H1 (cell line): ENCODE data around the gene EXTL1. TPM values are rescaled to one million over a fixed set of nuclear protein-coding genes. Genes with fewer than 3 reads are reported as not detected.

Source experiments
- CTCF ChIA-PET: fragments of 300-600 bp; sonication (Branson Sonifier 250); formaldehyde crosslinking; loops from one replicate; lab custom pipeline; 2021; ENCODE audit not compliant: partially characterized antibody; lab: Charles Lee
- POLR2A ChIA-PET: fragments of 300-600 bp; sonication (Branson Sonifier 250); formaldehyde crosslinking; loops from one replicate; lab custom pipeline; 2021; ENCODE audit warnings: inconsistent platforms; ENCODE audit not compliant: partially characterized antibody; lab: Charles Lee
- DNase-seq, 2 experiments: peaks; one replicate each; pipeline versions ENCODE4 v3.0.0 to v3.0.0-alpha.2; 2010 to 2022; ENCODE audit warnings: low spot score in 2 of 2, low read depth in 1 of 2, mixed read lengths in 1 of 2
- FAIRE-seq: peaks from 2 replicates; lab custom pipeline; 2011; peaks lifted over from hg19 to GRCh38; lab: Jason Lieb, UNC
- H2AFZ ChIP-seq: 2 replicates; pipeline ENCODE4 v1.8.1; 2012; ENCODE audit warnings: low read length, inconsistent platforms
- H2AK5ac ChIP-seq: 2 replicates; pipeline ENCODE4 v1.6.1; 2013; ENCODE audit warnings: low read depth, low read length
- H2BK120ac ChIP-seq: replicated peaks from 2 replicates; pipeline ENCODE3; 2013; ENCODE audit warnings: low read depth, low read length, inconsistent platforms
- H2BK12ac ChIP-seq: 2 replicates; pipeline ENCODE4 v1.6.1; 2013; ENCODE audit warnings: low read depth, low read length
- H2BK15ac ChIP-seq: 2 replicates; pipeline ENCODE4 v1.6.1; 2013; ENCODE audit warnings: low read length
- H2BK20ac ChIP-seq: 2 replicates; pipeline ENCODE4 v1.6.1; 2013; ENCODE audit warnings: low read length
- H2BK5ac ChIP-seq: 2 replicates; pipeline ENCODE4 v1.6.1; 2013; ENCODE audit warnings: low read depth, low read length
- H3K14ac ChIP-seq: 2 replicates; pipeline ENCODE4 v1.6.1; 2013; ENCODE audit warnings: inconsistent platforms; ENCODE audit not compliant: insufficient read length
- H3K18ac ChIP-seq: 2 replicates; pipeline ENCODE4 v1.6.1; 2013; ENCODE audit warnings: low read length; ENCODE audit errors: extremely low read depth
- H3K23ac ChIP-seq: 2 replicates; pipeline ENCODE4 v1.6.1; 2013; ENCODE audit warnings: inconsistent platforms; ENCODE audit not compliant: insufficient read length
- H3K23me2 ChIP-seq: 2 replicates; pipeline ENCODE4 v1.6.1; 2013; ENCODE audit warnings: low read depth, low read length
- H3K27ac ChIP-seq: 2 replicates; pipeline ENCODE4 v1.6.1; 2011; ENCODE audit warnings: low read depth, low read length, inconsistent platforms
- H3K27me3 ChIP-seq, 4 experiments: replicated peaks in 1 of 4; 1 replicate in 1 of 4; 2 replicates in 3 of 4; pipeline versions ENCODE4 v1.6.1 to v1.8.1; 2011 to 2013; ENCODE audit warnings: low read length in 3 of 4, mild to moderate bottlenecking in 3 of 4, inconsistent platforms in 2 of 4, mixed read lengths in 2 of 4, moderate library complexity in 1 of 4; ENCODE audit not compliant: control insufficient read depth in 3 of 4, insufficient read depth in 3 of 4; ENCODE audit errors: extremely low read depth in 1 of 4
- H3K36me3 ChIP-seq, 4 experiments: 2 replicates each; pipeline versions ENCODE4 v1.6.1 to v1.8.1; 2011 to 2013; ENCODE audit warnings: mild to moderate bottlenecking in 4 of 4, low read length in 3 of 4, moderate library complexity in 2 of 4, control low read depth in 1 of 4, inconsistent platforms in 1 of 4; ENCODE audit not compliant: insufficient read depth in 4 of 4, control insufficient read depth in 2 of 4
- H3K4ac ChIP-seq: replicated peaks from 2 replicates; pipeline ENCODE3; 2013; ENCODE audit warnings: low read length, low read depth, mixed read lengths, inconsistent platforms; ENCODE audit not compliant: insufficient read length
- H3K4me1 ChIP-seq, 4 experiments: replicated peaks in 1 of 4; 1 replicate in 1 of 4; 2 replicates in 3 of 4; pipeline versions ENCODE4 v1.6.1 to v1.8.1; 2011 to 2013; ENCODE audit warnings: low read length in 3 of 4, inconsistent platforms in 2 of 4, mixed read lengths in 1 of 4; ENCODE audit not compliant: insufficient read depth in 4 of 4, control insufficient read depth in 3 of 4
- H3K4me2 ChIP-seq, 2 experiments: 2 replicates each; pipeline versions ENCODE4 v1.6.1 to v1.8.1; 2011 to 2013; ENCODE audit warnings: low read depth in 2 of 2, low read length in 2 of 2, control low read depth in 1 of 2, inconsistent platforms in 1 of 2, mild to moderate bottlenecking in 1 of 2; ENCODE audit not compliant: insufficient read depth in 1 of 2
- H3K4me3 ChIP-seq, 4 experiments: fragments of 200-600, 300-600 bp in 1 of 4; sonication (generic), shearing (Covaris generic), sonication (Bioruptor Twin) in 1 of 4; 2 replicates each; pipeline versions ENCODE4 v1.5.1 to v1.8.1; 2011 to 2016; ENCODE audit warnings: low read length in 4 of 4, low read depth in 3 of 4, control low read depth in 2 of 4, inconsistent platforms in 2 of 4, mild to moderate bottlenecking in 2 of 4, mixed read lengths in 1 of 4, moderate library complexity in 1 of 4; ENCODE audit not compliant: insufficient read depth in 2 of 4; ENCODE audit errors: extremely low read depth in 1 of 4
- H3K56ac ChIP-seq: replicated peaks from 2 replicates; pipeline ENCODE3; 2013; ENCODE audit warnings: low read depth, mild to moderate bottlenecking, mixed read lengths, low read length, inconsistent platforms; ENCODE audit not compliant: insufficient read length
- H3K79me1 ChIP-seq: 2 replicates; pipeline ENCODE4 v1.6.1; 2013; ENCODE audit warnings: low read depth, low read length, control low read depth
- H3K79me2 ChIP-seq, 2 experiments: 2 replicates each; pipeline versions ENCODE4 v1.6.1 to v1.8.1; 2012 to 2013; ENCODE audit warnings: low read length in 2 of 2, mild to moderate bottlenecking in 2 of 2, inconsistent platforms in 1 of 2; ENCODE audit not compliant: insufficient read depth in 2 of 2, control insufficient read depth in 1 of 2
- H3K9ac ChIP-seq, 4 experiments: replicated peaks in 1 of 4; 1 replicate in 1 of 4; 2 replicates in 3 of 4; pipeline versions ENCODE4 v1.6.1 to v1.8.1; 2011 to 2013; ENCODE audit warnings: low read depth in 3 of 4, low read length in 3 of 4, control low read depth in 2 of 4, mild to moderate bottlenecking in 2 of 4, moderate library complexity in 2 of 4, inconsistent platforms in 1 of 4; ENCODE audit errors: extremely low read depth in 1 of 4
- H3K9me3 ChIP-seq, 2 experiments: 2 replicates each; pipeline versions ENCODE4 v1.6.1 to v1.8.1; 2012 to 2013; ENCODE audit warnings: mild to moderate bottlenecking in 2 of 2, moderate library complexity in 2 of 2, control low read depth in 1 of 2, inconsistent platforms in 1 of 2, low read depth in 1 of 2, low read length in 1 of 2, mixed read lengths in 1 of 2; ENCODE audit not compliant: insufficient read depth in 2 of 2
- H4K20me1 ChIP-seq, 2 experiments: replicated peaks in 1 of 2; 2 replicates each; pipeline versions ENCODE3 to v1.8.1; 2011 to 2013; ENCODE audit warnings: inconsistent platforms in 2 of 2, low read length in 2 of 2, mild to moderate bottlenecking in 1 of 2; ENCODE audit not compliant: insufficient read depth in 2 of 2, control insufficient read depth in 1 of 2
- H4K5ac ChIP-seq: 2 replicates; pipeline ENCODE4 v1.6.1; 2013; ENCODE audit warnings: low read length, low read depth, mixed read lengths, inconsistent platforms; ENCODE audit not compliant: insufficient read length
- H4K8ac ChIP-seq: 2 replicates; pipeline ENCODE4 v1.8.0; 2013; ENCODE audit warnings: mild to moderate bottlenecking, moderate library complexity, low read length, inconsistent platforms; ENCODE audit not compliant: insufficient read depth; ENCODE audit errors: extremely low read depth
- H4K91ac ChIP-seq: replicated peaks from 2 replicates; pipeline ENCODE3; 2013; ENCODE audit warnings: low read length, mixed read lengths, inconsistent platforms; ENCODE audit not compliant: insufficient read length
- ASH2L ChIP-seq: fragments of 200-600, 300-600 bp; sonication (generic); IDR thresholded peaks from one replicate; pipeline ENCODE4 v1.7.1; 2017; ENCODE audit warnings: low read length
- BRCA1 ChIP-seq: IDR thresholded peaks from 2 replicates; pipeline ENCODE4 v1.6.1; 2012; ENCODE audit warnings: low read depth, low read length, improper control_type of control experiment
- CREB1 ChIP-seq: IDR thresholded peaks from 2 replicates; pipeline ENCODE4 v1.6.1; 2012; ENCODE audit warnings: inconsistent platforms
- GABPA ChIP-seq: IDR thresholded peaks from 2 replicates; pipeline ENCODE4 v1.6.1; 2011; ENCODE audit warnings: mild to moderate bottlenecking, low read length, moderate library complexity, borderline replicate concordance; ENCODE audit not compliant: insufficient read depth
- HDAC6 ChIP-seq: IDR thresholded peaks from one replicate; pipeline ENCODE4 v1.7.1; 2012; ENCODE audit warnings: low read depth, mild to moderate bottlenecking, inconsistent platforms, low read length, moderate library complexity
- JUN ChIP-seq: IDR thresholded peaks from 2 replicates; pipeline ENCODE4 v1.6.1; 2011; ENCODE audit warnings: low read depth, mild to moderate bottlenecking, improper control_type of control experiment, low read length
- SIX5 ChIP-seq: IDR thresholded peaks from 2 replicates; pipeline ENCODE4 v1.6.1; 2011; ENCODE audit warnings: mild to moderate bottlenecking, low read depth, low read length
- SP1 ChIP-seq: IDR thresholded peaks from 2 replicates; pipeline ENCODE4 v1.6.1; 2011; ENCODE audit warnings: low read depth, low read length
- SRF ChIP-seq: IDR thresholded peaks from 2 replicates; pipeline ENCODE4 v1.6.1; 2011; ENCODE audit warnings: mild to moderate bottlenecking, low read depth, low read length, moderate library complexity
- WGBS, 2 experiments: shearing (Covaris generic) in 1 of 2; methylation state at CpG; one replicate each; pipeline versions ENCODE4 v1.1.6 to v1.1.7; 2013 to 2015; ENCODE audit warnings: low lambda C conversion rate in 2 of 2, mixed read lengths in 2 of 2, inconsistent platforms in 1 of 2, low coverage in 1 of 2, missing lambda C conversion rate in 1 of 2; ENCODE audit not compliant: insufficient replicate concordance in 2 of 2, insufficient coverage in 1 of 2, insufficient read length in 1 of 2; ENCODE audit errors: extremely low coverage in 1 of 2, missing lambda C conversion rate in 1 of 2; 5-methylcytosine and 5-hydroxymethylcytosine counted together
- polyA plus RNA-seq, 7 experiments: library from polyadenylated mRNA; depleted of rRNA in 3 of 7; stranded (reverse) in 5 of 7; unstranded in 2 of 7; fragments of >200 nt in 5 of 7; fragments of 200-250 nt in 2 of 7; gene quantifications; 1 replicate in 5 of 7; 2 replicates in 1 of 7; 4 replicates in 1 of 7; pipeline versions ENCODE4 v1.2.1 to v1.2.3, GENCODE V29; 2011 to 2013; ENCODE audit warnings: missing spikeins in 2 of 7, mixed read lengths in 2 of 7
- total RNA-seq: library from RNA; stranded (reverse); fragmentation: NEBNext Ultra II Directional; extraction: Animal tissue kit (Norgen Biotek cat#: 25700); gene quantifications from 2 replicates; pipeline ENCODE4 v1.2.1, GENCODE V29; 2021
- TF ChIP-seq, protein P1 (sequence below), 3 experiments: IDR thresholded peaks; 1 replicate in 2 of 3; 2 replicates in 1 of 3; pipeline versions ENCODE4 v1.5.1 to v1.6.1; 2011; ENCODE audit warnings: low read length in 3 of 3, mild to moderate bottlenecking in 3 of 3, inconsistent platforms in 2 of 3, low read depth in 1 of 3, moderate library complexity in 1 of 3; ENCODE audit not compliant: insufficient read depth in 1 of 3; ENCODE audit errors: control extremely low read depth in 1 of 3

The EXTL1 gene
- total and polyA plus RNA-seq, 2 of the 8 experiments (the other 6 are each of a cell fraction or from before 2014, with no cell fraction given): 0.89 to 1.2 TPM

DNA sequence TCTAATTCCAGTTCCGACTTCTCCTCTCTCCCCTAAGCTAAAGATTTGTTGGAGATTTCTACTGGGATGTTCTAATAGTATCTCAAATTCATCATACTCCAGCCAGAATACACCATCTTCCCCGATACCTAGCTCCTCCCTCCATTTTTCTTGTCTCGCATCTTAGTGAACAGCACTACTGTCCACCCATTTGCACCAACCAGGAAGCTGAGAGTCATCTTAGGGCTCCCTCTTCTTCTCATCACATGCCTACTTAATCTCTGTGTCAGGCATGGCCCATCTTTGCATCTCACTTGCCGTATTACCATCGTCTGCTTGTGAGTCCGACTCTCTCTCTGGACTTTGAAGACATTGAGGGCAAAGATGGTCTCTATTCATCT, 49.4 kb downstream of the EXTL1 start:
- H3K23me2 ChIP-seq: no peaks in the 10 kb centered on the region
- no peak overlapping the region for H2BK15ac ChIP-seq
- H4K91ac ChIP-seq: no peak overlapping the region
- no peak overlapping the region for H3K56ac ChIP-seq
- H3K4ac ChIP-seq: no peak overlapping the region
- no peak overlapping the region for H2AK5ac ChIP-seq
- no peak overlapping the region for H3K27ac ChIP-seq
- H2AFZ ChIP-seq: no peak overlapping the region
- H3K27me3 ChIP-seq: no peaks in the 10 kb centered on the region
- FAIRE-seq (no peak), DNase-seq (no peak)
- H3K9ac ChIP-seq: no peak overlapping the region
- peaks cover 0 to 2% (median 0%) of the 10 kb centered on the region in 4 experiments; a peak in 1 of 7 replicates for H3K4me1 ChIP-seq
- ChIA-PET CTCF (interaction anchor here (0.7 to 4.9 kb wide), 4 partner anchors 9 to 1044 kb away, joined by 3 to 23 read pairs (median 6); no protein-coding TSS in a partner anchor), POLR2A (interaction anchor here (0.6 to 1.7 kb wide), 5 partner anchors 9 to 261 kb away, joined by 3 to 4 read pairs (median 4); partner anchors contain the start of gene SH3BGRL3)
- TF ChIP-seq SRF: no peak
- no peak for TF ChIP-seq BRCA1
- TF ChIP-seq, protein P1, sequence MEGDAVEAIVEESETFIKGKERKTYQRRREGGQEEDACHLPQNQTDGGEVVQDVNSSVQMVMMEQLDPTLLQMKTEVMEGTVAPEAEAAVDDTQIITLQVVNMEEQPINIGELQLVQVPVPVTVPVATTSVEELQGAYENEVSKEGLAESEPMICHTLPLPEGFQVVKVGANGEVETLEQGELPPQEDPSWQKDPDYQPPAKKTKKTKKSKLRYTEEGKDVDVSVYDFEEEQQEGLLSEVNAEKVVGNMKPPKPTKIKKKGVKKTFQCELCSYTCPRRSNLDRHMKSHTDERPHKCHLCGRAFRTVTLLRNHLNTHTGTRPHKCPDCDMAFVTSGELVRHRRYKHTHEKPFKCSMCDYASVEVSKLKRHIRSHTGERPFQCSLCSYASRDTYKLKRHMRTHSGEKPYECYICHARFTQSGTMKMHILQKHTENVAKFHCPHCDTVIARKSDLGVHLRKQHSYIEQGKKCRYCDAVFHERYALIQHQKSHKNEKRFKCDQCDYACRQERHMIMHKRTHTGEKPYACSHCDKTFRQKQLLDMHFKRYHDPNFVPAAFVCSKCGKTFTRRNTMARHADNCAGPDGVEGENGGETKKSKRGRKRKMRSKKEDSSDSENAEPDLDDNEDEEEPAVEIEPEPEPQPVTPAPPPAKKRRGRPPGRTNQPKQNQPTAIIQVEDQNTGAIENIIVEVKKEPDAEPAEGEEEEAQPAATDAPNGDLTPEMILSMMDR (IDR thresholded peaks at IDR 0.05; ENCODE audit: control extremely low read depth in 1 of 3, insufficient read depth in 1 of 3, low read depth in 1 of 3, low read length in 3 of 3): no peak
- no peak for TF ChIP-seq CREB1
- no peak for TF ChIP-seq JUN
- TF ChIP-seq ASH2L: no peak
- TF ChIP-seq HDAC6: no peak
- no peak for TF ChIP-seq SIX5
- TF ChIP-seq SP1: no peak
- no peak for TF ChIP-seq GABPA
- no peak overlapping the region for H2BK12ac ChIP-seq
- 90% methylated on average over 6 of the region's 6 CpGs; no CpG with 5 or more reads in 1 of the 2 experiments for WGBS, 2 experiments
- H4K5ac ChIP-seq: no peak overlapping the region
- H3K23ac ChIP-seq: no peak overlapping the region
- no peak overlapping the region for H2BK120ac ChIP-seq
- no peak overlapping the region for H4K8ac ChIP-seq
- H3K9me3 ChIP-seq: no peaks in the 10 kb centered on the region
- H2BK5ac ChIP-seq: no peak overlapping the region
- no peaks in the 10 kb centered on the region for H3K79me2 ChIP-seq
- no peak overlapping the region for H3K4me3 ChIP-seq
- H3K36me3 ChIP-seq: no peaks in the 10 kb centered on the region
- no peak overlapping the region for H2BK20ac ChIP-seq
- H3K14ac ChIP-seq: no peak overlapping the region
- no peaks in the 10 kb centered on the region for H3K79me1 ChIP-seq
- no peaks in the 10 kb centered on the region for H4K20me1 ChIP-seq
- H3K4me2 ChIP-seq: no peak overlapping the region
- H3K18ac ChIP-seq: no peak overlapping the region
